HG03558 (cell line): ENCODE results near the gene SIKE1.
A peak's percentile ranks its signal among the peaks of the same experiment; 100 is the strongest.
"Not testable (repeated sequence)": the region's sequence is repeated elsewhere in the genome, so short reads cannot be mapped to it uniquely, and the experiment has no call there.

Experiments used
- ATAC-seq: cut with Tn5 transposase; IDR thresholded peaks from one replicate; pipeline ENCODE4 v1.9.1; 2021; ENCODE audit warnings: moderate number of reproducible peaks; ENCODE audit not compliant: unreplicated experiment; ENCODE audit errors: extremely low read depth

Gene SIKE1

GRCh38 chr1:114780344-114781226 lies at the start of gene SIKE1:
Gene SIKE1 (minus strand): TSS chr1:114780685. CDS start chr1:114780607, 78 bp downstream.
- peak; percentile 97 for ATAC-seq

GRCh38 chr1:114830075-114830474 lies 49.6 kb upstream of the SIKE1 start:
- ATAC-seq = not testable (repeated sequence)

- no peak for ATAC-seq
Measured at GRCh38 chr1:114828251-114828650, 47.8 kb upstream of the SIKE1 start.

GRCh38 chr1:114821978-114822377 lies 41.5 kb upstream of the SIKE1 start:
- ATAC-seq = no peak

GRCh38 chr1:114820392-114820791 lies 39.9 kb upstream of the SIKE1 start:
- ATAC-seq = no peak

- no peak for ATAC-seq
Measured at GRCh38 chr1:114819869-114820268, 39.4 kb upstream of the SIKE1 start.

GRCh38 chr1:114804449-114804848 lies 24.0 kb upstream of the SIKE1 start:
- not testable (repeated sequence) for ATAC-seq

GRCh38 chr1:114803001-114803400 lies 22.5 kb upstream of the SIKE1 start:
- ATAC-seq = no peak

- ATAC-seq = no peak
Measured at GRCh38 chr1:114794038-114794437, 13.6 kb upstream of the SIKE1 start.

GRCh38 chr1:114790581-114790980 lies 10.1 kb upstream of the SIKE1 start:
- ATAC-seq = not testable (repeated sequence)

GRCh38 chr1:114786440-114786839 lies 6.0 kb upstream of the SIKE1 start:
- not testable (repeated sequence) for ATAC-seq

- ATAC-seq = no peak
Measured at GRCh38 chr1:114782476-114782875, 2.0 kb upstream of the SIKE1 start.

- no peak for ATAC-seq
Measured at GRCh38 chr1:114779722-114780121, 763 bp downstream of the SIKE1 start.

GRCh38 chr1:114776726-114777125 lies 3.8 kb downstream of the SIKE1 start:
- ATAC-seq = not testable (repeated sequence)

GRCh38 chr1:114771992-114772391 lies 8.5 kb downstream of the SIKE1 start:
- ATAC-seq = no peak

GRCh38 chr1:114770989-114771388 lies 9.5 kb downstream of the SIKE1 start:
- no peak for ATAC-seq

- ATAC-seq = no peak
Measured at GRCh38 chr1:114764689-114765088, 15.8 kb downstream of the SIKE1 start.

- no peak for ATAC-seq
Measured at GRCh38 chr1:114758256-114758832, 22.1 kb downstream of the SIKE1 start.

GRCh38 chr1:114757455-114758255 lies 22.8 kb downstream of the SIKE1 start, which contains the start of gene CSDE1:
Gene CSDE1 (minus strand): TSS chr1:114757984. CDS start chr1:114739890, 18,094 bp downstream.
- peak; percentile 59 for ATAC-seq

- no peak for ATAC-seq
Measured at GRCh38 chr1:114756949-114757454, 23.5 kb downstream of the SIKE1 start.
